ENCODE data around the gene GIGYF1.

GRCh38 chr7:100720671-100721504, 26.8 kb upstream of the GIGYF1 start:
- TF ChIP-seq CTCF (IDR thresholded peaks at IDR 0.05 in 4 of 5, conservative IDR thresholded peaks at IDR 0.05 in 1 of 5), result no peak
- TF ChIP-seq POLR2A (IDR thresholded peaks at IDR 0.05), result no peak
